Lung (tissue), 12 donors: ENCODE data around the gene TMEM89. TPM values are rescaled to one million over a fixed set of nuclear protein-coding genes. Genes with fewer than 3 reads are reported as not detected.

Experiments
- ATAC-seq: fragments of 200-7000 bp; cut with Tn5 transposase; one replicate; pipeline ENCODE4 v1.9.1; 2020; ENCODE audit warnings: moderate number of reproducible peaks; ENCODE audit not compliant: insufficient read depth, low FRiP score
- DNase-seq, 3 donors: peaks; one replicate each; pipeline ENCODE4 v3.0.0-alpha.2; 2013 to 2017
- H3K27ac ChIP-seq, 2 donors: one replicate each; pipeline ENCODE4 v1.5.1; 2013; ENCODE audit warnings: mild to moderate bottlenecking in 2 of 2, moderate library complexity in 2 of 2, control low read depth in 1 of 2, inconsistent platforms in 1 of 2, low read depth in 1 of 2, low read length in 1 of 2
- H3K27me3 ChIP-seq, 3 donors: one replicate each; pipeline ENCODE4 v1.5.1; 2013; ENCODE audit warnings: low read length in 2 of 3; ENCODE audit not compliant: control insufficient read depth in 3 of 3, insufficient read depth in 3 of 3
- H3K36me3 ChIP-seq, 4 donors: one replicate each; pipeline ENCODE4 v1.5.1; 2013; ENCODE audit warnings: low read length in 4 of 4, mild to moderate bottlenecking in 1 of 4, moderate library complexity in 1 of 4; ENCODE audit not compliant: control insufficient read depth in 4 of 4, insufficient read depth in 4 of 4
- H3K4me1 ChIP-seq, 5 donors: one replicate each; pipeline ENCODE4 v1.5.1; 2013; ENCODE audit warnings: low read length in 5 of 5, mild to moderate bottlenecking in 2 of 5, moderate library complexity in 1 of 5; ENCODE audit not compliant: control insufficient read depth in 5 of 5, insufficient read depth in 5 of 5
- H3K4me3 ChIP-seq: one replicate; pipeline ENCODE4 v1.5.1; 2013; ENCODE audit warnings: mild to moderate bottlenecking, control low read depth, moderate library complexity
- H3K9ac ChIP-seq, 2 donors: one replicate each; pipeline ENCODE4 v1.5.1; 2013; ENCODE audit warnings: low read length in 2 of 2, control low read depth in 1 of 2; ENCODE audit not compliant: insufficient read depth in 1 of 2
- H3K9me3 ChIP-seq, 4 donors: one replicate each; pipeline ENCODE4 v1.5.1; 2013; ENCODE audit warnings: low read length in 3 of 4, mild to moderate bottlenecking in 1 of 4, moderate library complexity in 1 of 4; ENCODE audit not compliant: control insufficient read depth in 4 of 4, insufficient read depth in 3 of 4
- CTCF ChIP-seq: IDR thresholded peaks from 2 replicates; pipeline ENCODE4 v1.5.1; 2012; ENCODE audit warnings: mild to moderate bottlenecking; ENCODE audit errors: control extremely low read depth, extremely low read depth
- WGBS, 2 donors: extraction: QIAGEN DNeasy Blood & Tissue Kit; methylation state at CpG; one replicate each; pipeline ENCODE4 v1.1.7; 2013; 5-methylcytosine and 5-hydroxymethylcytosine counted together
- polyA plus RNA-seq, 2 donors: library from polyadenylated mRNA; stranded (reverse); fragments of 200-250 nt; gene quantifications; one replicate each; pipeline ENCODE4 v1.2.1, GENCODE V29; 2013
- total RNA-seq, 2 donors: library from RNA; depleted of rRNA in 1 of 2; stranded (reverse); fragments of >200 nt in 1 of 2; gene quantifications; one replicate each; pipeline ENCODE4 v1.2.1, GENCODE V29; 2014 to 2021
- donor health status: control.
- donor health status: control.
- donor health status: Bipolar disorder and iron deficiency.
- donor health status: healthy.
- donor health status: DM: yes; HTN: yes; CAD: no.

TMEM89 gene
- total and polyA plus RNA-seq, 4 donors, result 0.22 TPM; not detected in 3

DNA sequence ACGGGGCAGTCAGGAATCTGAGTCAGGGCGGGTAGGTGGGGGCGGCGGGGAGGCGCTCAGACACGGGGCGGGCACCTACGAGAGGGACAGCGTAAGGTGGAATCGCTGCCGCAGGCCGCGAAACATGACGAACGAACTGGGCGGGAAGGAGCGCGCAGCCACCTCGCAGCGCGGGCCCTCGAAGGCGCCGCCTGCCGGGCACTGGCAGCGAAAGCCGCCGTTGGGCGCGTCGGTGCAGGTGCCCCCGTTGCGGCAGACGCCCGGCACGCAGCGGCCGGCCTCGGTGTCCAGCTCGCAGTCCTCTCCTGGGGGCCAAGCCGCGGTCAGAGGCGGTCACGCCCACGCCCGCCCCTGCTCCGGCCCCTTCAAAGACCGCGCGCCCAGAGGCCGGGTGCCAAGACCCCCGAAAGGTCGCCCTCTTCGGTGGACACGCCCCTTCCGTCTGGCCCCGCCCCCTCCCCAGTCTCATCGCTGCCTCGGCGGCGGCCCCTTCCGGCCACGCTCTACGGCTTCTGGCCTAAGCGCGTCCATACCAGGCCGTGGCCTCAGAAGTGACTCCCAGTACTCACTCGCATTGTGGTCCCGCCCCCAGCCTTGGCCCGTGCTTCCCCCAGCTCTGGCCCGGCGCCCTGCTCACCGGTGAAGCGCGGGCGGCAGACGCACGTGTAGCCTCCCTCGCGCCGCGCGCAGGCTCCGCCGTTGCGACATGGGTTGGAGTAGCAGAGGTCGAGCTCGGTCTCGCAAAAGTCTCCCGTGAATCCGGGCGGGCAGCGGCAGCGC lies 34.7 kb upstream of the TMEM89 start:
- TF ChIP-seq CTCF, result peak; percentile 57
- Histone ChIP-seq H3K9ac (no peak overlapping the region), H3K27ac (peak overlapping the region; percentile 48 to 66), H3K4me3 (peak overlapping the region; percentile 45), H3K4me1 (peaks cover 0 to 17% (median 4%) of the 10 kb centered on the region in 5 donors), H3K9me3 (peaks cover 0 to 4% (median 0%) of the 10 kb centered on the region in 4 donors), H3K36me3 (no peaks in the 10 kb centered on the region), H3K27me3 (peaks cover 0 to 10% (median 3%) of the 10 kb centered on the region in 3 donors)
- peak; percentile 90 for ATAC-seq
- WGBS, 2 donors, result 2 to 4% methylated on average over 78 to 94 of the region's 94 CpGs
- peak; percentile 58 to 79 (median 74) for DNase-seq

DNA sequence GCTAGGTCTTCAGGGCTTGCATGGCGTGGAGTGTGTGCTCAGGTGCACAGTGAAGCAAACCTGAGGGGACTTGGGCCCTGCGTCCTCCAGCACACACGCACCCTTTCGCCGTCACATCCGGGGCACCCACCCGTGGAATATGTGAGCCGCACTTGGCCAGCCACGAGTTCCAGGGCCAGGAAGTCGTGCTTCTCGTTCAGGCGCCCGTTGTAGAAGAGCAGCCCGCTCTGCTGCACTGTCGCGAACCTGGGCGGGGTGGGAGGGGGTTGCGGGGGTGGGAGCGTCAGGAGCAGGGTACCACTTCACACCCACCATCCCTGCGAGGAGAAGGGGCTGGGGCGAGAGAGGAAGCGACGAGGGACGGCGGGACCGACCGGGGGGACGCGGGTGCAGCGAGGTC lies 34.0 kb upstream of the TMEM89 start:
- H3K9ac ChIP-seq, result no peak overlapping the region
- no peak overlapping the region for H3K27ac ChIP-seq
- H3K36me3 ChIP-seq, result no peaks in the 10 kb centered on the region
- H3K4me1 ChIP-seq, result peaks cover 0 to 14% (median 4%) of the 10 kb centered on the region in 5 donors
- H3K9me3 ChIP-seq, result peaks cover 0 to 4% (median 0%) of the 10 kb centered on the region in 4 donors
- peak in 1 of 3 donors; percentile 6 for DNase-seq
- 9 to 11% methylated on average over 23 to 30 of the region's 30 CpGs for WGBS, 2 donors
- no peak for ATAC-seq
- TF ChIP-seq CTCF, result no peak
- no peak overlapping the region for H3K4me3 ChIP-seq
- H3K27me3 ChIP-seq, result peaks cover 0 to 10% (median under 1%) of the 10 kb centered on the region in 3 donors

DNA sequence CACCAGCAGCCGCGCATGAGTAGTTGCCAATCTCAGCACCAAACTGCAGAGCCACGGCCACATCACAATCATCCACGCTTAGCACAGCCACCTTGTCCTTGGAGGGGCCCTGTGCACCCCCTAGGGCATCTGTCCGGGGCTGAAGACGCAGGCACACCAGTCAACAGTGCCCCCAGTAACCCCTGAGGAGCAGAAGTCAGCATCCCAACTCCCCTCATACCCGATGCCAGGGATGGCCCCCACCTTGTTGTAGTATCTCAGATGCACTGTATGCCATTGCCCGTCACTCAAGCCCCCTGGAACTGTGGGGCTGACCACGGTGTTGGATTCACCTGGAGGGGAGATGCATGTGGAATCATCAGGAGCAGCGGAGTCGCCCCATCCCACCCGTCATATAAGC lies 33.5 kb upstream of the TMEM89 start:
- H3K4me3 ChIP-seq, result no peak overlapping the region
- H3K36me3 ChIP-seq, result no peaks in the 10 kb centered on the region
- ATAC-seq (no peak), DNase-seq (no peak)
- no peak for TF ChIP-seq CTCF
- H3K27ac ChIP-seq, result no peak overlapping the region
- peaks cover 0 to 14% (median 4%) of the 10 kb centered on the region in 5 donors for H3K4me1 ChIP-seq
- WGBS, 2 donors, result 94 to 96% methylated on average over 12 of the region's 12 CpGs
- H3K27me3 ChIP-seq, result peaks cover 0 to 10% (median 0%) of the 10 kb centered on the region in 3 donors
- H3K9me3 ChIP-seq, result peaks cover 0 to 3% (median 0%) of the 10 kb centered on the region in 4 donors
- H3K9ac ChIP-seq, result no peak overlapping the region
